ENCODE measurements around the gene RBM26. TPM values are rescaled to one million over a fixed set of nuclear protein-coding genes. Genes with fewer than 3 reads are reported as not detected.
A peak's percentile ranks its signal among the peaks of the same experiment; 100 is the strongest.

RBM26 gene
- total and polyA plus RNA-seq, 2 of the 4 experiments (the other 2 are of a cell fraction): 17.6 to 18.1 TPM

- Histone ChIP-seq H4K8ac (ENCODE audit: low read depth in 2 of 2, low read length in 2 of 2) (no peak overlapping the region), H3K9me1 (ENCODE audit: insufficient read depth, low read length) (no peaks in the 10 kb centered on the region), H3K9ac (ENCODE audit: low read depth, low read length) (no peak overlapping the region), H3K27me3 (ENCODE audit: control insufficient read depth, insufficient read depth, low read length) (no peaks in the 10 kb centered on the region), H2AK5ac (ENCODE audit: low read depth, low read length) (no peak overlapping the region), H3K18ac (ENCODE audit: low read depth, low read length) (no peak overlapping the region), H3K79me1 (ENCODE audit: low read depth in 1 of 2, low read length in 2 of 2) (no peaks in the 10 kb centered on the region; a peak in 2 of 4 replicates), H3K4me1 (ENCODE audit: control insufficient read depth, insufficient read depth, low read length) (no peaks in the 10 kb centered on the region), H3K4me2 (ENCODE audit: low read depth, low read length) (no peak overlapping the region), H2AK9ac (replicated peaks; ENCODE audit: low read depth, low read length, poor library complexity) (no peak overlapping the region), H2AFZ (replicated peaks; ENCODE audit: low read length, poor library complexity) (no peak overlapping the region), H3K36me3 (ENCODE audit: control insufficient read depth, insufficient read depth, low read length) (0 out of 2 replicates have a peak, but pooled peaks cover 2% of the 10 kb centered on the region), H3K23ac (ENCODE audit: low read depth, low read length) (no peak overlapping the region), H2BK15ac (ENCODE audit: low read depth, low read length) (no peak overlapping the region), H4K5ac (ENCODE audit: low read depth, low read length) (no peak overlapping the region), H4K20me1 (ENCODE audit: insufficient read depth, low read length) (no peaks in the 10 kb centered on the region), H3K4ac (ENCODE audit: low read depth, low read length) (no peak overlapping the region), H2BK20ac (ENCODE audit: low read depth, low read length) (no peak overlapping the region), H3K9me3 (ENCODE audit: control insufficient read depth, insufficient read depth, low read length) (no peaks in the 10 kb centered on the region), H4K91ac (ENCODE audit: insufficient read depth, low read depth, low read length) (no peak overlapping the region), H3K27ac (ENCODE audit: insufficient read depth, low read length) (no peak overlapping the region), H2BK120ac (ENCODE audit: low read depth, low read length) (no peak overlapping the region), H2BK5ac (ENCODE audit: low read depth, low read length, poor library complexity, severe bottlenecking) (no peak overlapping the region), H3K14ac (replicated peaks; ENCODE audit: low read depth, low read length) (no peak overlapping the region), H3K4me3 (ENCODE audit: insufficient read depth, low read depth, low read length) (no peak overlapping the region), H3K56ac (ENCODE audit: extremely low read depth, insufficient read depth, low read length) (no peak overlapping the region)
- ATAC-seq (ENCODE audit: low read depth) (no peak), DNase-seq (no peak)
- in situ Hi-C loops (cut with MboI; ENCODE audit: low sequenced_read_pairs): no loop called here
- no peak for TF ChIP-seq POLR2A (IDR thresholded peaks at IDR 0.05; ENCODE audit: low read depth, low read length)
- TF ChIP-seq MAFK (IDR thresholded peaks at IDR 0.05; ENCODE audit: low read depth, low read length): peak; percentile 87
- TF ChIP-seq CTCF (conservative IDR thresholded peaks at IDR 0.05; ENCODE audit: low read depth, low read length): no peak
- TF ChIP-seq CHD1 (IDR thresholded peaks at IDR 0.05; ENCODE audit: low read depth, low read length): no peak
- ChIA-PET POLR2A (ENCODE audit: unreplicated experiment) (no interaction called here), CTCF (interaction anchor here (0.6 kb wide), 1 partner anchor 1510 kb away, joined by 3 read pairs; no protein-coding TSS in a partner anchor)
- BruUV-seq (replicated peaks): no TSS peak
- WGBS, 2 experiments (ENCODE audit: extremely low coverage in 2 of 2, insufficient read length in 1 of 2): no CpG with 5 or more reads among the region's 1 CpG
- intact Hi-C loops (cut with micrococcal nuclease): no loop called here
- dilution Hi-C loops (cut with HindIII; ENCODE audit: low sequenced_read_pairs, unreplicated experiment): no loop called here
These were observed 77.5 kb downstream of the RBM26 start for GRCh38 chr13:79328510-79328909.

Measured in IMR-90 (cell line).